C4-2B (cell line): ENCODE data around the gene SPSB4.

Source experiments
- CTCF ChIP-seq: fragments of 450-650 bp; conservative IDR thresholded peaks from 2 replicates; pipeline ENCODE4 v1.5.1; 2017; ENCODE audit warnings: mild to moderate bottlenecking
- ZFX ChIP-seq: fragments of 450-650 bp; IDR thresholded peaks from 2 replicates; pipeline ENCODE4 v1.6.1; 2017

- TF ChIP-seq CTCF (no peak), ZFX (no peak)
Observed at GRCh38 chr3:141045849-141046248, 5.3 kb upstream of the SPSB4 start.
